Measurements from ENCODE around the gene MRPL12.

DNA sequence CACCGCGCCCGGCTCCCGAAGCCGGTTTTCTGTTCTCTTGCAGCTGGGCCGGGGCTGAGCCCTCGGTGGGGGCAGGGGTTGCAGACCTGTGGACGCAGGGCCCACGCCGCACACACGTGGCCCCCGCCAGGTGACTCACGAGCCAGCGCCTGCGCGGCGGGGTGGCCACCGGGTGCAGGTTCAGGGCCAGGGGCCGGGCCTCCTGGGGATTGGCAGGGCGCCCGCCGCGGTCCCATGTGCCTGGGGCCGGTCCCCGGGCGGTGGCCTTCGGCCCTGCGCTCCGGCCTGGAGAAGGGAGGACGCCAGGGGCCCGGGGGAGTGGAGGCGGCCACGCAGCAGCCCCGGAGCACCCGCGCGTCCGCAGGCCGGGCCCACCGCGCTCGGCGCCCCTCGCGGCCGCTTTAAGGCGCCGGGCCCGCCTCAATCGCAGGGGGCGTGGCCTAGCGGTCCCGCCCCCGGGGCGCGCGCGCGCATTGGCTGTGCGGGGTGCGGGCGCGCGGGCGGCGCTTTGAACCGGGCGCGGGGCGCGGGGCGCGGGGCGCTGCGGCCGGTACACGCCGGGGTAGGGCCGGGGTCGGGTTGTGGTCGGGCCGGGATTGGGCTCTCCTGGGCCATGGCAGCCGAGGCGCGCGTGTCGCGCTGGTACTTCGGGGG, 8.8 kb downstream of the MRPL12 start, which contains the start of gene SLC25A10:
- TF ChIP-seq, protein P1, sequence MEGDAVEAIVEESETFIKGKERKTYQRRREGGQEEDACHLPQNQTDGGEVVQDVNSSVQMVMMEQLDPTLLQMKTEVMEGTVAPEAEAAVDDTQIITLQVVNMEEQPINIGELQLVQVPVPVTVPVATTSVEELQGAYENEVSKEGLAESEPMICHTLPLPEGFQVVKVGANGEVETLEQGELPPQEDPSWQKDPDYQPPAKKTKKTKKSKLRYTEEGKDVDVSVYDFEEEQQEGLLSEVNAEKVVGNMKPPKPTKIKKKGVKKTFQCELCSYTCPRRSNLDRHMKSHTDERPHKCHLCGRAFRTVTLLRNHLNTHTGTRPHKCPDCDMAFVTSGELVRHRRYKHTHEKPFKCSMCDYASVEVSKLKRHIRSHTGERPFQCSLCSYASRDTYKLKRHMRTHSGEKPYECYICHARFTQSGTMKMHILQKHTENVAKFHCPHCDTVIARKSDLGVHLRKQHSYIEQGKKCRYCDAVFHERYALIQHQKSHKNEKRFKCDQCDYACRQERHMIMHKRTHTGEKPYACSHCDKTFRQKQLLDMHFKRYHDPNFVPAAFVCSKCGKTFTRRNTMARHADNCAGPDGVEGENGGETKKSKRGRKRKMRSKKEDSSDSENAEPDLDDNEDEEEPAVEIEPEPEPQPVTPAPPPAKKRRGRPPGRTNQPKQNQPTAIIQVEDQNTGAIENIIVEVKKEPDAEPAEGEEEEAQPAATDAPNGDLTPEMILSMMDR (IDR thresholded peaks at IDR 0.05): peak in 3 of 4 experiments; percentile 7 to 62 (median 50)
- peak; percentile 51 for TF ChIP-seq POLR2AphosphoS5 (IDR thresholded peaks at IDR 0.05)
